ENCODE data around the gene OR6N2.

Gene OR6N2

GRCh38 chr1:158781104-158781503, at the start of gene OR6N2:
Gene OR6N2, minus strand, starts transcription at chr1:158781204. Its CDS starts 3,569 bp downstream, at chr1:158777635.
- DNase-seq (ENCODE audit: low spot score), result no peak

GRCh38 chr1:158830074-158830677, 49.2 kb upstream of the OR6N2 start:
- DNase-seq (ENCODE audit: low spot score), result no peak

GRCh38 chr1:158821723-158822122, 40.7 kb upstream of the OR6N2 start:
- DNase-seq (ENCODE audit: low spot score), result no peak

- DNase-seq (ENCODE audit: low spot score), result no peak
Observed at GRCh38 chr1:158819461-158820443, 38.7 kb upstream of the OR6N2 start.

GRCh38 chr1:158818975-158819431, 38.0 kb upstream of the OR6N2 start:
- no peak for DNase-seq (ENCODE audit: low spot score)

GRCh38 chr1:158818560-158818959, 37.6 kb upstream of the OR6N2 start:
- no peak for DNase-seq (ENCODE audit: low spot score)

- no peak for DNase-seq (ENCODE audit: low spot score)
Observed at GRCh38 chr1:158814970-158815369, 34.0 kb upstream of the OR6N2 start.

- DNase-seq (ENCODE audit: low spot score), result no peak
Observed at GRCh38 chr1:158813164-158813563, 32.2 kb upstream of the OR6N2 start.

- no peak for DNase-seq (ENCODE audit: low spot score)
Observed at GRCh38 chr1:158812336-158812735, 31.3 kb upstream of the OR6N2 start.

GRCh38 chr1:158810311-158810710, 29.3 kb upstream of the OR6N2 start:
- DNase-seq (ENCODE audit: low spot score), result no peak

GRCh38 chr1:158809862-158810261, 28.9 kb upstream of the OR6N2 start:
- DNase-seq (ENCODE audit: low spot score), result no peak

GRCh38 chr1:158809256-158809655, 28.3 kb upstream of the OR6N2 start:
- no peak for DNase-seq (ENCODE audit: low spot score)

GRCh38 chr1:158806916-158807536, 26.0 kb upstream of the OR6N2 start:
- no peak for DNase-seq (ENCODE audit: low spot score)

GRCh38 chr1:158803678-158804077, 22.7 kb upstream of the OR6N2 start:
- DNase-seq (ENCODE audit: low spot score), result no peak

- DNase-seq (ENCODE audit: low spot score), result no peak
Observed at GRCh38 chr1:158801396-158801795, 20.4 kb upstream of the OR6N2 start.

- DNase-seq (ENCODE audit: low spot score), result no peak
Observed at GRCh38 chr1:158800526-158800925, 19.5 kb upstream of the OR6N2 start.

GRCh38 chr1:158799689-158800088, 18.7 kb upstream of the OR6N2 start:
- DNase-seq (ENCODE audit: low spot score), result no peak

- no peak for DNase-seq (ENCODE audit: low spot score)
Observed at GRCh38 chr1:158798531-158798930, 17.5 kb upstream of the OR6N2 start.

GRCh38 chr1:158794247-158794646, 13.2 kb upstream of the OR6N2 start:
- no peak for DNase-seq (ENCODE audit: low spot score)

GRCh38 chr1:158793604-158794003, 12.6 kb upstream of the OR6N2 start:
- peak; percentile 18 for DNase-seq (ENCODE audit: low spot score)

- no peak for DNase-seq (ENCODE audit: low spot score)
Observed at GRCh38 chr1:158771950-158772866, 8.8 kb downstream of the OR6N2 start, which contains the start of gene OR6N1. Gene OR6N1, minus strand, starts transcription at chr1:158772195. Its CDS starts 5,513 bp downstream, at chr1:158766682.

Measured in germinal center (tissue), 1 donor.